ENCODE measurements around the gene GTF2F2.

The GTF2F2 gene

DNA sequence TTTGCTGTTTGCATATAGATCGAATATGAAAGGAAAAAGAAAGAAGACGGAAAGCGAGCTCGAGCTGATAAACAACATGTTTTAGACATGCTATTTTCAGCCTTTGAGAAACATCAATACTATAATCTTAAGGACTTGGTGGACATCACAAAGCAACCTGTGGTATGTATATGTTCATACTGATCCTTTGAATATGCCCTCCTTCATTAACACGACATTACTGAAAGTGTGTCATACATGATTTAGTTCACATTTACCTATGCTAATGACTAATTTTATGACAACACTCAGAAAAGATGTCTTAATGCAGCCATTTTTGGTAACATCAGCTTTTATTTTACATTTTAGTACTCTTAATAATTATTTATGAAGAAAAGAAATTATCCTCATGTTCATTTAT lies 146.9 kb downstream of the GTF2F2 start:
- Histone ChIP-seq H3K4me1 (ENCODE audit: control extremely low read depth in 1 of 4, control insufficient read depth in 4 of 4, insufficient read depth in 4 of 4, low read length in 3 of 4) (no peaks in the 10 kb centered on the region), H3K4me3 (ENCODE audit: control insufficient read depth in 1 of 7, extremely low read depth in 1 of 7, insufficient read depth in 4 of 7, low read depth in 2 of 7, low read length in 6 of 7) (no peak overlapping the region), H3K27ac (ENCODE audit: insufficient read depth in 1 of 2, low read depth in 1 of 2, low read length in 2 of 2, poor library complexity in 1 of 2, severe bottlenecking in 2 of 2) (no peak overlapping the region), H3K9me3 (ENCODE audit: control extremely low read depth in 1 of 5, control insufficient read depth in 4 of 5, insufficient read depth in 2 of 5, low read depth in 1 of 5, low read length in 4 of 5) (no peaks in the 10 kb centered on the region), H3K27me3 (replicated peaks in 2 of 5; ENCODE audit: control insufficient read depth in 4 of 5, insufficient read depth in 5 of 5, low read length in 4 of 5) (no peaks in the 10 kb centered on the region), H3K36me3 (ENCODE audit: control insufficient read depth in 4 of 4, insufficient read depth in 4 of 4, low read length in 3 of 4) (peaks cover 0 to 10% (median 5%) of the 10 kb centered on the region in 4 experiments)
- no CpG with 5 or more reads among the region's 5 CpGs for WGBS (ENCODE audit: insufficient coverage)
- CTCF ChIA-PET, result interaction anchor here (1.2 to 3.3 kb wide), 2 partner anchors 9 to 220 kb away, joined by 3 to 7 read pairs; no protein-coding TSS in a partner anchor
- POLR2A ChIA-PET, result no interaction called here
- no peak for DNase-seq

DNA sequence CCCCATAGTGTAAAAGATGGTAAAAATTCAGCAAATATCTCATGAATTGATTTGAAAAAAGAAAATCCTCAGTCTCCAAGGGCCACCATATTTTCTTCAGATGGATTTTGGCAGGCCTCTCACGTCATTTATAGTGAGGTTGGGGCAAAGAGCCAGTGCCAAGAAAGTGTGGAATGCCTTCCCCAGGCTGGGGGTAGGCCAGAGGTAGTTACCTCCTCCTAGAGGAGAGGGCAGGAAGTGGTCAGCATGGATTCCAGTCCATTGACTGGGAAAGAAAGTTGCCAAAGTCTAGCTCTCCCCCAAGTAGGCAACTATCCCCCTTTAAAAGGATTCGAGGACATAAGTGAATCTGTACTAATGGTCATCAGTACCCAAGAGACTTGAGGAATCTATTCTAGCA lies 148.9 kb downstream of the GTF2F2 start:
- CTCF ChIA-PET, result interaction anchor here (1.3 kb wide), 1 partner anchor 12 kb away, joined by 4 read pairs; no protein-coding TSS in a partner anchor
- no peak overlapping the region for H3K27ac ChIP-seq (ENCODE audit: insufficient read depth in 1 of 2, low read depth in 1 of 2, low read length in 2 of 2, poor library complexity in 1 of 2, severe bottlenecking in 2 of 2)
- H3K4me3 ChIP-seq (ENCODE audit: control insufficient read depth in 1 of 7, extremely low read depth in 1 of 7, insufficient read depth in 4 of 7, low read depth in 2 of 7, low read length in 6 of 7), result no peak overlapping the region
- H3K9me3 ChIP-seq (ENCODE audit: control extremely low read depth in 1 of 5, control insufficient read depth in 4 of 5, insufficient read depth in 2 of 5, low read depth in 1 of 5, low read length in 4 of 5), result no peaks in the 10 kb centered on the region
- POLR2A ChIA-PET, result no interaction called here
- H3K4me1 ChIP-seq (ENCODE audit: control extremely low read depth in 1 of 4, control insufficient read depth in 4 of 4, insufficient read depth in 4 of 4, low read length in 3 of 4), result no peaks in the 10 kb centered on the region
- H3K27me3 ChIP-seq (replicated peaks in 2 of 5; ENCODE audit: control insufficient read depth in 4 of 5, insufficient read depth in 5 of 5, low read length in 4 of 5), result no peaks in the 10 kb centered on the region
- H3K36me3 ChIP-seq (ENCODE audit: control insufficient read depth in 4 of 4, insufficient read depth in 4 of 4, low read length in 3 of 4), result peaks cover 0 to 13% (median 5%) of the 10 kb centered on the region in 4 experiments
- 100% methylated on average over 1 of the region's 2 CpGs for WGBS (ENCODE audit: insufficient coverage)
- no peak for DNase-seq

DNA sequence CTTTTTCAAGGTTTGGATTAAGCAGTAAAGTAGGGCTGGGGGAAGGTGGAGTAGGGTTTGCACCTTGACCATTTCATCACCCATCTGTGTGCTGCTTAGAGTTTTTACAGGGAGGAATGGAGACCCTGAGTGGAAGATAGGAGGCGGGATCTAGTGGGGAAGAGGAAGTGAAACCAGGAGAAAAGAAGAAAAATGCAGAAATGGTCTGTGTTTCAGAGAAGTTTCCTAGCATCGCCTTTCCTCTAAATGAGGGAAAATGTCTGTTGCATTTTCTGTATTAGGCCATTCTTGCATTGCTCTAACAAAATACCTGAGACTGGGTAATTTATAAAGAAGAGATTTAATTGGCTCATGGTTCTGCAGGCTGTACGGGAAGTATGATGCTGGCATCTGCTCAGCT lies 156.6 kb downstream of the GTF2F2 start:
- CTCF ChIA-PET, result interaction anchor here (0.8 kb wide), 1 partner anchor 19 kb away, joined by 3 read pairs; no protein-coding TSS in a partner anchor
- WGBS (ENCODE audit: insufficient coverage), result 88% methylated on average over 3 of the region's 3 CpGs
- Histone ChIP-seq H3K9me3 (ENCODE audit: control extremely low read depth in 1 of 5, control insufficient read depth in 4 of 5, insufficient read depth in 2 of 5, low read depth in 1 of 5, low read length in 4 of 5) (peaks cover 0 to 3% (median 0%) of the 10 kb centered on the region in 5 experiments), H3K36me3 (ENCODE audit: control insufficient read depth in 4 of 4, insufficient read depth in 4 of 4, low read length in 3 of 4) (peaks cover 6 to 18% (median 8%) of the 10 kb centered on the region in 4 experiments), H3K4me1 (ENCODE audit: control extremely low read depth in 1 of 4, control insufficient read depth in 4 of 4, insufficient read depth in 4 of 4, low read length in 3 of 4) (no peaks in the 10 kb centered on the region), H3K27me3 (replicated peaks in 2 of 5; ENCODE audit: control insufficient read depth in 4 of 5, insufficient read depth in 5 of 5, low read length in 4 of 5) (no peaks in the 10 kb centered on the region), H3K27ac (ENCODE audit: insufficient read depth in 1 of 2, low read depth in 1 of 2, low read length in 2 of 2, poor library complexity in 1 of 2, severe bottlenecking in 2 of 2) (no peak overlapping the region), H3K4me3 (ENCODE audit: control insufficient read depth in 1 of 7, extremely low read depth in 1 of 7, insufficient read depth in 4 of 7, low read depth in 2 of 7, low read length in 6 of 7) (no peak overlapping the region)
- POLR2A ChIA-PET, result no interaction called here
- no peak for DNase-seq

DNA sequence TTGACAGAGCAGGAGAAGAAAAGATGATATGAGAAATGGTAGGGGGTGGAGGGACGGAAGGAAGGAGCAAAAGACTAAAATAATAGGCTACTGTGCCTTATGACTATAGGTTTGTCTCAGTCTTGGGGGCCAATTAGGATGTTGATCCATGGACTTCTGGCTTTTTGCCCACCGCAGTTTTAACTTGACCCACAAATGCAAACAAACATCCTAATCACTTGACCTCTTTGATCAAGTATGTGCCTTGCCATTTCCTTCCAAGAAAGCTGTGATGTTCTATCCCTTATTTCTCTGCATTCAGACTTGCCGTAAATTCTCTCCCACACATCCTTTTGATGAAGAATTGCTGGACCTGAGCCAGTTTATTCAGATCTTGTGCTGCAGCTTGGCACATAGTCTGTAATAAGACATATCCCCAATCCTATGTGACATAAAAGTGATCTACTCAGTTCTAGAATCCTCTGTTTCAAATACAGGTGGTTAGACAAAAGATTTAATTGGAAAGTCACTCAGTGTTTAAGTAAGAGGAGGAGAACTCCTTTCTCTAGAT lies 157.9 kb downstream of the GTF2F2 start:
- no peak for DNase-seq
- peaks cover 7 to 18% (median 8%) of the 10 kb centered on the region in 4 experiments for H3K36me3 ChIP-seq (ENCODE audit: control insufficient read depth in 4 of 4, insufficient read depth in 4 of 4, low read length in 3 of 4)
- no peaks in the 10 kb centered on the region for H3K27me3 ChIP-seq (replicated peaks in 2 of 5; ENCODE audit: control insufficient read depth in 4 of 5, insufficient read depth in 5 of 5, low read length in 4 of 5)
- peaks cover 0 to 3% (median 0%) of the 10 kb centered on the region in 5 experiments for H3K9me3 ChIP-seq (ENCODE audit: control extremely low read depth in 1 of 5, control insufficient read depth in 4 of 5, insufficient read depth in 2 of 5, low read depth in 1 of 5, low read length in 4 of 5)
- no peak overlapping the region for H3K4me3 ChIP-seq (ENCODE audit: control insufficient read depth in 1 of 7, extremely low read depth in 1 of 7, insufficient read depth in 4 of 7, low read depth in 2 of 7, low read length in 6 of 7)
- ChIA-PET CTCF (interaction anchor here (8.1 kb wide), 1 partner anchor 230 kb away, joined by 97 read pairs; no protein-coding TSS in a partner anchor), POLR2A (no interaction called here)
- H3K27ac ChIP-seq (ENCODE audit: insufficient read depth in 1 of 2, low read depth in 1 of 2, low read length in 2 of 2, poor library complexity in 1 of 2, severe bottlenecking in 2 of 2), result no peak overlapping the region
- H3K4me1 ChIP-seq (ENCODE audit: control extremely low read depth in 1 of 4, control insufficient read depth in 4 of 4, insufficient read depth in 4 of 4, low read length in 3 of 4), result no peaks in the 10 kb centered on the region
- WGBS (ENCODE audit: insufficient coverage), result 100% methylated on average over 3 of the region's 3 CpGs

DNA sequence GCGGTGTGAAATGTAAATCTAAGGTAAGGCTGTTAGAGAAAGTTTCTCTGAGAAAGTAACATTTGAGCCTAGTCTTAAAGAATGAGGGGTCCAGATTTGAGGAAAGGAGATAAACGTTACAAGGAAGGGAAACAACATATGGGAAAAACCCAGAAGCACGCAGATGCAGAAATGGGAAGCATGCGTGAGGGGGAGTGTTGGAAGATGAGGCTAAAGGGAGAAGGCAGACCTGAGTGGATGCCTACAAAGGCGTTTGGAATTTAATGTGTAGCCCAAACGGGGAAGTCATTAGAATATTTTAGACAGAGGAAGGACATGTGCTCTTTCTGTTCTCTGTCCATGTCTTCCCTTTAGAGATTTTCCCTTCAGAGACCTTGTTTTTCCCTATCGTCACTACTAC lies 159.7 kb downstream of the GTF2F2 start:
- no peak overlapping the region for H3K4me3 ChIP-seq (ENCODE audit: control insufficient read depth in 1 of 7, extremely low read depth in 1 of 7, insufficient read depth in 4 of 7, low read depth in 2 of 7, low read length in 6 of 7)
- 88% methylated on average over 6 of the region's 7 CpGs for WGBS (ENCODE audit: insufficient coverage)
- DNase-seq, result no peak
- peaks cover 9 to 18% (median 11%) of the 10 kb centered on the region in 4 experiments for H3K36me3 ChIP-seq (ENCODE audit: control insufficient read depth in 4 of 4, insufficient read depth in 4 of 4, low read length in 3 of 4)
- POLR2A ChIA-PET, result no interaction called here
- H3K27ac ChIP-seq (ENCODE audit: insufficient read depth in 1 of 2, low read depth in 1 of 2, low read length in 2 of 2, poor library complexity in 1 of 2, severe bottlenecking in 2 of 2), result no peak overlapping the region
- H3K27me3 ChIP-seq (replicated peaks in 2 of 5; ENCODE audit: control insufficient read depth in 4 of 5, insufficient read depth in 5 of 5, low read length in 4 of 5), result no peaks in the 10 kb centered on the region
- H3K9me3 ChIP-seq (ENCODE audit: control extremely low read depth in 1 of 5, control insufficient read depth in 4 of 5, insufficient read depth in 2 of 5, low read depth in 1 of 5, low read length in 4 of 5), result peaks cover 0 to 3% (median 0%) of the 10 kb centered on the region in 5 experiments
- CTCF ChIA-PET, result interaction anchor here (1.0 to 8.1 kb wide), 8 partner anchors 10 to 238 kb away, joined by 3 to 97 read pairs (median 8); no protein-coding TSS in a partner anchor
- no peaks in the 10 kb centered on the region for H3K4me1 ChIP-seq (ENCODE audit: control extremely low read depth in 1 of 4, control insufficient read depth in 4 of 4, insufficient read depth in 4 of 4, low read length in 3 of 4)

DNA sequence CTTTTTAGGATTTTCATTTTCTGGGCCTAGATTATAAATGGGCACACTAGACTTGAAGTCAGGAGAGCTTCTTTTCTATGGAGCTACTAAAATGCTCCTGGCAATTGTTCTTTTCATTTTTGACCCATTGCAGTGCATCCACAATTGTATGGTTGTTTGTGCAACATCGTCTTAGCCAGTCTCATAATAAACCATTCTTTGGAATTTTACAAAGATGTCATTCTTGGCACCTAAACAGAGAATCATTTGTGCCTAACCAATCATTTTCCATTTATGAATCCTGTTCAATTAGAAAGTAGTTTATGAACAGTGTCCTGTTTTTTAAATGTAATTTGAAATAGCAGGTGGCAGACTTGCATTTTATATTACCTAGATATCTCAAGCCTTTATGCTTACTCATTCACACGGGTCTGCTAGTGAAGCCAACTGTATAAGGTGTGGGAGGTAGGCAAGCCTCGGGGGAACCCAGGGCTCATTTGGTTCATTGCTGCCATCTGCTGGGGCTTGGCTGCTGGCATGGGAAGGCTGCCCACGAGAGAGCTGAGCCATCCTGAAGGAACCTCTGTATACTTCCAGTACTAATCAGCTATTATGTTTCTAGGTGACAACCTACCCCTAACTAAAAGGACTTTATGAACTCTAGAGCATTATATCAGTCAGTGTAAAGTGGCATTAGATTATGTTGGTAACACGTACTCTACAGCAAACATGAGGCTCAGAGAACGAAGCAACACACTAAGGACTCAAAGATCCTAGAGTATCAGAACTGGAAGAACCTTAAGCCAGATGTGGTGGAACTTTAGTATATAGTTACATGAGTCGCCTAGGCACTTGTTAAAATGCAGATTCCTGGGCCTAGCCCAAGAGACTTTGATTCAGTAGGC lies 160.7 kb downstream of the GTF2F2 start:
- WGBS (ENCODE audit: insufficient coverage), result 80% methylated on average over 5 of the region's 7 CpGs
- peaks cover 9 to 20% (median 12%) of the 10 kb centered on the region in 4 experiments for H3K36me3 ChIP-seq (ENCODE audit: control insufficient read depth in 4 of 4, insufficient read depth in 4 of 4, low read length in 3 of 4)
- ChIA-PET CTCF (interaction anchor here (0.6 to 8.1 kb wide), 25 partner anchors 9 to 308 kb away, joined by 3 to 97 read pairs (median 5); no protein-coding TSS in a partner anchor), POLR2A (no interaction called here)
- no peak overlapping the region for H3K4me3 ChIP-seq (ENCODE audit: control insufficient read depth in 1 of 7, extremely low read depth in 1 of 7, insufficient read depth in 4 of 7, low read depth in 2 of 7, low read length in 6 of 7)
- peak; percentile 64 to 83 (median 81) for DNase-seq
- H3K4me1 ChIP-seq (ENCODE audit: control extremely low read depth in 1 of 4, control insufficient read depth in 4 of 4, insufficient read depth in 4 of 4, low read length in 3 of 4), result no peaks in the 10 kb centered on the region
- H3K9me3 ChIP-seq (ENCODE audit: control extremely low read depth in 1 of 5, control insufficient read depth in 4 of 5, insufficient read depth in 2 of 5, low read depth in 1 of 5, low read length in 4 of 5), result peaks cover 0 to 3% (median 0%) of the 10 kb centered on the region in 5 experiments
- H3K27me3 ChIP-seq (replicated peaks in 2 of 5; ENCODE audit: control insufficient read depth in 4 of 5, insufficient read depth in 5 of 5, low read length in 4 of 5), result no peaks in the 10 kb centered on the region
- no peak overlapping the region for H3K27ac ChIP-seq (ENCODE audit: insufficient read depth in 1 of 2, low read depth in 1 of 2, low read length in 2 of 2, poor library complexity in 1 of 2, severe bottlenecking in 2 of 2)

DNA sequence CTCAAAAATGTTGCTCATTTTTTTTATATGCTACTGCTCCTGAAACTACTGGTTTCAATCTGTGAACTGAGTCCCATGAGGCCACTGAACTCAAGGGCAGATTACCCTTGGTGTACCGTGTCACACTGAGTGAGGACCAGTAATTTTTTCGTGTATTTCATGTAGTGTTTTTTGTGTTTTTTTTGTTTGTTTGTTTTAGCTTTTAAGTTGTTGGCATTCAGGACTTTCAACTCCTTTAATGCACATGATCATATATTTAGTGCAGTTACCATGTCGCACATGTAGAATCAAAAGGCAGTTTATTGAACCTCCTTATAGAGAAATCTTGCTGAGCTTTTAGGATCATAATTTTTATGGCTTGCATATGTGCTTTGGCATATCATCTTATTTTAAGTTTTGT lies 162.7 kb downstream of the GTF2F2 start:
- H3K4me3 ChIP-seq (ENCODE audit: control insufficient read depth in 1 of 7, extremely low read depth in 1 of 7, insufficient read depth in 4 of 7, low read depth in 2 of 7, low read length in 6 of 7), result no peak overlapping the region
- ChIA-PET CTCF (interaction anchor here (0.9 to 8.1 kb wide), 5 partner anchors 10 to 240 kb away, joined by 3 to 97 read pairs (median 13); no protein-coding TSS in a partner anchor), POLR2A (no interaction called here)
- H3K36me3 ChIP-seq (ENCODE audit: control insufficient read depth in 4 of 4, insufficient read depth in 4 of 4, low read length in 3 of 4), result peaks cover 2 to 14% (median 9%) of the 10 kb centered on the region in 4 experiments
- no peaks in the 10 kb centered on the region for H3K4me1 ChIP-seq (ENCODE audit: control extremely low read depth in 1 of 4, control insufficient read depth in 4 of 4, insufficient read depth in 4 of 4, low read length in 3 of 4)
- DNase-seq, result no peak
- no CpG with 5 or more reads among the region's 3 CpGs for WGBS (ENCODE audit: insufficient coverage)
- no peaks in the 10 kb centered on the region for H3K9me3 ChIP-seq (ENCODE audit: control extremely low read depth in 1 of 5, control insufficient read depth in 4 of 5, insufficient read depth in 2 of 5, low read depth in 1 of 5, low read length in 4 of 5)
- no peak overlapping the region for H3K27ac ChIP-seq (ENCODE audit: insufficient read depth in 1 of 2, low read depth in 1 of 2, low read length in 2 of 2, poor library complexity in 1 of 2, severe bottlenecking in 2 of 2)
- H3K27me3 ChIP-seq (replicated peaks in 2 of 5; ENCODE audit: control insufficient read depth in 4 of 5, insufficient read depth in 5 of 5, low read length in 4 of 5), result no peaks in the 10 kb centered on the region

All from common myeloid progenitor, CD34-positive (primary cell).